ENCODE measurements around the gene PSMB7.

The PSMB7 gene

DNA sequence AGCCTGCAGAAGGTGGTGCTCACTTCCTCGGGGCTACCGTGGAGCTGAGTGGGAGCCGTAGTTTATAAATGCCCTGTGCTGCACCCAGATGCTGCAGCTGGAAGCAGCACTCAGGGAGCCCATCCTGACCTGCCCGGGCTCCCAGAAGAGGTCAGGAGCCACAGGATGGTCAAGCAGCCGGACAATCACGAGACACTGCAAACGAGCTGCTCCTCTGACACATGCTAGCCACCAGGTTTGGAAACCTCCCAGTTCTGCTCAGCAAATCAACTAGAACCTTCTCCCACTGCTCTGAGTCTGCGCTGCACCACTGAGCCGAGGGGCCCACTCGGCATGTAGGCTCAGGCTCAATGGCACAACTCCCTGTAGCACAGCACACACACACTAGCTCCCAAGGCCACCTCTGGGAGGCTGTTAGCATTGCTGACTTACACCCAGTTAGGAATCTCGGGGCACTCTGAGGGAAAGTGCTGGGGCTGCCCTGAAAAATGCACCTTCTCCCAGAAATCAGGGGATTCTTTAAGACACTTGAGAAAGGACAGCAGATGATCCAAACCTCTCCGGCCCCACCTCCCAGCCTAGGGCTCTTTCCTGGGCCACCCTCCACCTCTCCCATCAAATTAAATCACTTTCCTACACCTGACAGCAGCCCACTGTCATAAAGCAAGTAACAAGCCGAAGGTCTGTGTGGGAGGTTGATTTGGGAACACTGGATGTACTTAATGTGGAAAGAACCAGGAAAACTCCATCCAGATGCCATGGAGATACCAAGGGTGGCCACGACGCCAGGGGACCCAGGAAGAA, 59.1 kb downstream of the PSMB7 start:
- no peak for DNase-seq

DNA sequence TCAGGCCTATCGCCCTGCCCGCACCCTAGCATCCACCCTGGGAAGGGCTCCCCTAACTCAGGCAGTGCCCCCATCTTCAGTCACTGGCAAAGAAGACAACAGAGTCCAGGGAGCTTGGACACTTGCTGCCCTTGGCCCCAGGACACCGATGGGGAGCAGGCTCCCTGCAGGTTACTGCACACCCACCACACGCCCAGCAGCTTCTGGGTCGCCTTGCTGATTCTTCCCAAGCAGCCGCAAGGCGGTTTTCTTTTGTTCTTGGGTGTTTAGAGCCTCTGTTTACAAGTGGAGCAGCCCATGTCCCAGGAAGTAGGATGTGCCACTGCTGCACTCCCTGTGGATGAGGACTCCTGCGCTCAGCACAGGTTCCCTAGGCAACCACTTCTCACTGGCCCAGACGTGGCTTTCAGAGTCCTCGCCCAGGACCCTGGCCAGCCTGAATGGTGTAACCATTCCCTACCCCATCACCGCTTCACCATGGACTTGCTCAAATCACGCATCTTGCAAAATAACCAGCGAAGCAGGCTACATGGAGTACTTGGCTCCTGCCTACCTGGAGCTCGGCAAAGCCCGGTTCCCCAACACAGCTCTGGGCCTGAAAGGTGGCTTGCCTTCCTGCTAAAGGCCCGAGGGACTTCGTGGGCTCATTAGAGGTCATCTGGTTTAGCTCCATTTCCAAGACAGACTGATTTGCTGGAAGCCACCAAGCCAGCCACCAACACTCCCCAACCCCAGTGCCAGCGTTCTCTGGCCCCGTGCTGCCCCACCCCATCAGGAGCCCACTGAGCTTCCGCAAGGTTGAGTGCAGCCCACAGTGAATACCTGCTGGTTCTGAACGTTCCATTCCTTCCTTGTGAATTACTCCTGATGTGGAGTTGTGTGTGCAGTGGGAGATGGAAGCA, 60.0 kb downstream of the PSMB7 start:
- DNase-seq: no peak

DNA sequence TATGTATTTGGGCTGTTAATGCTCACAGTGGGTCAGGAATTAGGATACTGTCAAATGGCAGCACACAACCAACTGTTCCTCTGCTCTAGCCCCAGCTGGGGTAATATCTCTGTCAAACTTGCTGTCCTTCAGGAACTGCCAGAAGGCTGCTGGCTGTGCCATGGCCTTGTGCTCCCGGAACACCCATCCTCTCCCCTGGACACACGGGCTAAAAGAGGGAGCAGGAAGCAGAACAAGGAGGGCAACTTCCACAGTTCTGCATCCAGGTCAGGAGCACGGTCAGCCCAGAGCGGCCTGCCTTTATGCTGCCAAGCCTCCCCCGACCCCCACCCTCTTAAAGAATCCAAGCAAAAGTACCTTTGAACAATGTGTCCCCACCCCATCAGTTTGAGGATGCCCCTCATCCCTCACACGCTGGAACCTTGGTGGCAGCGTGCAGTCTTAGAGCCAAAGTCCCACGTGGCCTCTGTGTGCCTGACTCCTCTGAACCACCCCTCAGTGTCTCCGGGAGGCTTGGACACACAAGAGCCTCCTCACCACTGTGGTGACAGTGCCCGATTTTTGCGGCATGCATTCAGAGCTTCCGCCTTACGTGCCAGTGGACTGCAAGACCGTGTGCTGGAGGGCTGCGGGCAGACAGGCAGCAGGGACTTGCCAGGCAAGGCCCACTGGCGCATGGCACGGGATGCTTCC, 60.8 kb downstream of the PSMB7 start:
- DNase-seq: no peak

DNA sequence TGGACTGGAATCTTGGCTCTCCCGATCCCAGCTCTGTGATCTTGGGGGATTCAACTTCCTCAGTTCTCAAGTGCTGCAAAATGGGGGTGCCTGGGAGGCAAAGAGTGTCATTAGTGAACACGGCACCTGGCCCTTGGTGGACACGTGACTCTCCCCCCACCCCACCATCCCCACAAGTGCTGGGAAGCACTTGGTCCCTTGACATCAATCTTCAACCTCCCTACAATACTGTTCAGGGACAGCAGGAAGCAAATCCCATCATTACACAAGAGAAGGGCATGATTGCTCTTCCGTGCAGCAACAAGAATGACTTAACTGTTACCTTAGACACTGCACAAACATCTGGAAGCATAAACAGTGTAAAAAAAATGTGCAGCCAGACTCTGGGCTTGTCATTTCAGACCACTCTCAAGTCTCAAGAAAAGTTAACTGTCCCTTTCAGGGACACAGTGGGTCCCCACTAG, 61.4 kb downstream of the PSMB7 start:
- DNase-seq: no peak

DNA sequence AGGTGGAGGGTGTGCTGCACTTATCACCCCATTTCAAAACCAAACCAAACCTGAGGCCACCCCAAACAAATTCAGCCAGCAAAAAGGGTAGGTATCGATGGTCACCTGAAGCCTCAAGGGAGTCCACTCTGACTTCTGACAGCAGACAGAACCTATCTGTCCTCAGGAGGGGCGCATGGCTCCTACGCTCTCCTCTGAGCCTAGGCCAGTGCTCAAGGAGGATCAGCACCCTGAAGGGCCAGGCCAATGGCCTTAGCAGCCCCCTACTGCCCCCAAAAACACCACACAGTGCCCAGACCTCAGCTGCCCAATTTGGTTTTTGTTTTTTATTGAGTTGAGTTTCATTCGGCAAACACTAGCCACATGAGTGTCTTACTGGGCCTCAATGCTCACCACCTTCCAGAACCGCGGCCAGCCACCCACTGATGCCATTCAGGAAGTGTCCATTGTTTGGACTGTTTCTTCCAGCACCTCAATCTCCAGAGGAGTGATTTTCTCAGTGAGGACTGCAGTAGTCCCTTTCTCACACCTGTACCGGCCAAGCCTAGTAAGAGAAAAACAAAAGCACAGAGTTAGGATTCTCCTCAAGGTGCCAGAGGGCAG, 62.0 kb downstream of the PSMB7 start:
- no peak for DNase-seq

DNA sequence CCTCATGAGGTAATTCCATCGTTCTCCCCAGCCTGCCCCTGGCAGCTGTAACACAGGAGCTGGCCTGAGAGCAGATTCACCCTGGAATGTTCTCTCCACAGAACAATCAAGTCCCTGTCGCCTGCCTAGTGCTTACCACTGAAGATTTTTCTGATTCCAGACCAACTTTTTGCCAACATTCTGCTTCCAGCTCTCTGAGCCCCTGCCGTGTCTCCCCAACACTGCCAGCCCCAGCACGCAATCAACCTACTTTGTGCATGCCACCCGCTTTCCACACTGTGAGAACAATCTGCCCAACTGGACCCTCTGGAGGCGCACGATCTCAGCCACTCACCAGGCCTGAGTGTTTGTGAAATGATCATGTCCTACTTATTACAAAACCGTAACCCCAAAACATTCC, 62.6 kb downstream of the PSMB7 start:
- DNase-seq: no peak

DNA sequence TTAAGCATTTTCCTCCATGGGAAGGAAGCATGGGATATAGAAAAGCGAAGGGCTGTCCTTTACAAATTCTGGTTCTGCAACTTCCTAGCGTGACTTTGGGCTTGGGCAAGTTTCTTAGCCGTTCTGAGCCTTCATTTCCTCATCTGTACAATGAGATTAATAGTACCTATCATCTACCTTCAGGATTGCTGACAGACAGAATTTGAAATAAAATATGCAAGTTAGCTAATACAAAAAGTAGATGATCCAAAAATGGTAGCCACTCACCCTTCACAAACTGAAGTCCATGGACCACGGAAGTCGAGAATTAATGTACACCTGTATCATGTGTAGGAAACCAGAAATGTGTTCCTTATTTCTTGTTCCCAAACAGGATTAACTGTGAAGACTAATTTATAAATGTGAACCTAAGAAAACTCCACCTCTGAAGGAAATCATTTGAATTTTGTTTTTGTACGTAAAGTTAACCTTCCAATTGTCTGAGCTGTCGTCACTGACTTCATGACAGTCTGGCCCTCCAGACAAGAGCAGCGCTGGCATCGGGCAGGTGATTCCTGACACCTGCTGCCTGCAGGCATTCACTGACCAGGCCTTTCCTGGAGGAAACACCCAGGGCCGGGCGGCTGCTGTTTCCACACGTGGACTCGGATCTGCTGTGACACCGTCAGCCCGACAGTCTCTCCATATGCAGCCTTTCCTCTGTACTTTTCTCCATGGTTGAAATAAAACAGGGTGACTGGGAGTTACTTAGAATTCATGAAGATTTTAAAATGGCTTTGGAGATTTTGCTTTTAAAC, 63.4 kb downstream of the PSMB7 start:
- DNase-seq: no peak

DNA sequence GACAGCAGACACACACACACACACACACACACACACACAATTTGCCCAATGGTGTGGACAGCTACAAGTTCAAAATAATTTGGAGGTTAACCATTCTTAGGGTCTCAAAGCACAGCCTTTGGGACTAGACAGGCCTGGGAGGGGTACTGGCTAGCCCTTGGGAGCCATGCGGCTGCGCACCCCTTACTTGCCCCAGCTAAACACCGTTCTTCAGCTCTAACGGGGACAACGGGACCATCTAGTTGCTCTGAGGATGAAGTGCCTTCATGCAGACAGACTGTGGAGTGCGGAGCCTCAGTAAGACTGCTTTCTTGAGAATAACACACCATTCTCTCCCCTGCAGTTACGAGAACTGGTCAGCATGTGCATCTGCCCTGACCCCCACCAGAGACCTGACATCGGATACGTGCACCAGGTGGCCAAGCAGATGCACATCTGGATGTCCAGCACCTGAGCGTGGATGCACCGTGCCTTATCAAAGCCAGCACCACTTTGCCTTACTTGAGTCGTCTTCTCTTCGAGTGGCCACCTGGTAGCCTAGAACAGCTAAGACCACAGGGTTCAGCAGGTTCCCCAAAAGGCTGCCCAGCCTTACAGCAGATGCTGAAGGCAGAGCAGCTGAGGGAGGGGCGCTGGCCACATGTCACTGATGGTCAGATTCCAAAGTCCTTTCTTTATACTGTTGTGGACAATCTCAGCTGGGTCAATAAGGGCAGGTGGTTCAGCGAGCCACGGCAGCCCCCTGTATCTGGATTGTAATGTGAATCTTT, 64.6 kb downstream of the PSMB7 start:
- no peak for DNase-seq

DNA sequence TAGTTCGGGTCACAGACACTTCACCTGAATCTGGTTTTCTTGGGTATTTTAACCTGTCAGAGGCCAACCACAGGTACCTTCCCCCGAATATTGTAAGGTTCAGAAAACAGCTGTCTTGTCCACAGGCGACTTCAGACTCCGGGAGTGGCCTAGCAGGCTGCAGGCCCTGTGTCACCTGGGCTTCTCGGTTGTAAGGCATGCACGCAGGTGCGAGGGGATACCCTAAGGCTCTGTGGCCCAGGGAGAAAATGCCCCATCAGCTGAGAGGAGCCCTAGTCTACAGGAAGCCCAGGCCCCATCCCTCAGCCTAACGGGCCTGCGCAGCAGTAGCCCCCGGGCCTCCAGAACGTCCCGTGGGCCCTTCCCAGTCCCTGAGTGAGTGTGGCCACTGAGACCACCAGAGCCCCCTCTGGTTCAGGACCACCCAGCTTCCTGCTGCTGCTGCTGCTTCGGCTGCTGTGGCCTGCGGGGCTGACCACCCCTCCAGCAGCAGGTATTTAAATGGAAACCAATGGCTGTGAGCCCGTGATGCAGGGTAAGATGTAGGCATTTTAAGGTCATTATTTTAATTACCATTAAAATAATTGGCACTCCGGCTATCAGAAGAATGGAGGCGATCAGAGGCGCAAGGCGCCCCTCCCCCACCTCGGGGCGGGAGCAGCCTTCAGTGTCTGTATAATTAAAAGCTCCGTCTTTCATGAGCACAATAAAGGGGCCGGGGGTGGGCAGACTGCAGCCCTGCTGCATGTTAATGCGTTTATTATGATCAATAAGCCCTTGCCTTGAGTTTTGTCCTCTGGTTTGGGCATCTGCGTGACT, 65.4 kb downstream of the PSMB7 start:
- DNase-seq: no peak

DNA sequence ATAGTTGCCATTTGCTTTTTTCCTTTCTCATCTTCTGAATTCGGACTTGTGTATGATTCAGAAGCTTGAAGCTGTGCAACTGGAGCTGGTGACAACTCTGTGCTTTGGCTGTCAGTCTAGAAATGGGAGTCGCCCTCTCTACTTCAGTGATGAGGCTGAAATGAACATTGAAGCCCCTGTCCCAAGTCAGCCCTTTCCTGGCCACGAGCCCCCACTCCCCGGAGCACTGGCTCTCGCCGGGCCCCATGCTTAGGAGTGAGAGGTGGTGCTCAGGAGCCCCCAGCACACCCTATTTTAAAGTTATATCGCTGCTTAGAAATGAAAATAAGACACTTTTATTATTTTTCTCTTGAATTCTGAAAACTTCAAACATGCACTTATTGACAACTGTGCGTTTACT, 66.0 kb downstream of the PSMB7 start:
- DNase-seq: no peak

DNA sequence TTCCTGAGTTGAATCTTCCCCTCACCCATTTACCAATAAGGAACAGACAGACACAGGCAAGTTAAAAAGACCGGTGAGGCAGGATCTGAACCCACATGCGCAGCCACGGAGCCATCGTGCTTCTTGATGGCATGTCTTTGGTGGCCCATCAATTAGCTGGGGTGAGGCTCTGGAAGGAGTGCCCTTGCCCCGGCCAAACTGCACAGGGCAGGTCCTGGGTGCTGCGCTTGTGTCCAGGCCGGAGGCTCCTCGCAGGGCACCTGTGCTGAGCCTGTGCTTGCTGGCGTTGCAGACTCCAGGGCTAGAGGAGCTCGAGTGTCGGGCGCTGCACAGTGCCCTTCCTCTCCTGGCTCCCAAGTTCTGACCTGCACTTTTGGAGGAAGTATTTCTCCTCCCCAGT, 66.4 kb downstream of the PSMB7 start:
- DNase-seq: no peak

DNA sequence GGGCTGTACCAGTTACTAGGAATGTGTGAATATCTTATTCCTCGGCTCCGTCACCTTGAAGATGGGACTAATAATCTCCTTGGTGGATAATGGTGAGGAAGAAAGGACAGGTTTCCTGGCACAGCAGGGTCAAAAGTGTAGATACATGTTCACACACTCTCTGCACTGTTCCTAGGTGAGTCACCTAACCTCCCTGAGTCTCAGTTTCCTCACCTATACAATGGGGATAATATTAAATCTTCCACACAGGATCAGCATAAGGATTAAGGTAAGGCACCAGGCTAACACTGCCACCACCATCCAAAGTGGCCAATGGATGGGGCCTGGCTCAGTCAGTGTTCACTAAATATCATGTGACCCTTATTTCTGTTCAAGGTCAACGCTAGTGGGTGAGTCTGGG, 66.9 kb downstream of the PSMB7 start:
- no peak for DNase-seq

DNA sequence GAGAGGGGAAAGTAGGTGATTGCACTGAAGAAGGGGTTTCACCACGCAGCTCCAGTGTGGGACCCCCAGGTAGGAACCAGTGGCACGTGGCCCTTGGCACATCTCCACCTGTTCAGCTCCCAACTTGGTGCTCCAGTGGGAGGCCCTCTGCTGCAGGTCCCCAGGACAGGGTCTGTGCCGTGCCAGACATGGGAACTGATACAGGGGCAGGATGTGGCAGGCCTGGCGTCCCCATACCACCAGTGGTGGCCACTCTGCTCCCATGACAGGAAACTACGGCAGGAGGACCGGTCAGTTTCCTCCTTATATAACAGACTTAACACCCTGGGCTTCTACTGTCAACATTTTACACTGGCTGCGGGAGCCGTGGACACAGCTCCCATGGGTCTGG, 67.3 kb downstream of the PSMB7 start:
- no peak for DNase-seq

DNA sequence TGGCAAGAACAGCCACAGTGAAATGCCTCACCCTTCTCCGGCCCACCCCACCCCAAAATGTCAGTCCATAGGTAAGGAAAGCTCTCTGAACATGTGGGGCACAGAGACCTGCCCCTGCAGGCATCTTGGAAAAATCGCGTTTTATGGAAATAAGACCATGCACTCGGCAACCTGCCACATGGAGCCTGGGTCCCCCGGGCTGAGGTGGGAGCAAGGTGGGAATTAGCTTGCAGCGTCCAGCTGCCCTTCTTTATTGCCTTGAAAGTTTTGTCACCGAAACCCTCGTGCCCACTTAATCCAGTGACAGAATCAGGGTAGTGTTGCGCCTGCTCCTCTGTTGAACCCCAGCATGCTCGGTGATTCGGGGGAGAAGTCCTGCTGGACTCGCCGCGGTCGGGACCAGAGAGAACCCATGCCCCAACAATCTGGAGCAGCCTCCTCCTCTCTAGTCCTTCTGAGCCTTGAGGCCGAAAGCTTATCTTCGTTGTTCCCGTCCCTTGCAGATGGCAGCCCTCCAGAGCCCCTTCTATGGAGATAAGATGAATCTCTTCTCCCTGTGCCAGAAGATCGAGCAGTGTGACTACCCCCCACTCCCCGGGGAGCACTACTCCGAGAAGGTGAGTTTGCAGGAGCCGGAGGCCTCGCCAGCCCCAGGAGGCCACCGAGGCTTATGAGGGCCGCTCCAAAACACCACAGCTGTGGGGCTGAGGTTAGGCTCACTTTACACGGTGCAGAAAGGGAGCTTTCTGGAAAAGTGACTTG, 67.9 kb downstream of the PSMB7 start:
- DNase-seq: no peak

DNA sequence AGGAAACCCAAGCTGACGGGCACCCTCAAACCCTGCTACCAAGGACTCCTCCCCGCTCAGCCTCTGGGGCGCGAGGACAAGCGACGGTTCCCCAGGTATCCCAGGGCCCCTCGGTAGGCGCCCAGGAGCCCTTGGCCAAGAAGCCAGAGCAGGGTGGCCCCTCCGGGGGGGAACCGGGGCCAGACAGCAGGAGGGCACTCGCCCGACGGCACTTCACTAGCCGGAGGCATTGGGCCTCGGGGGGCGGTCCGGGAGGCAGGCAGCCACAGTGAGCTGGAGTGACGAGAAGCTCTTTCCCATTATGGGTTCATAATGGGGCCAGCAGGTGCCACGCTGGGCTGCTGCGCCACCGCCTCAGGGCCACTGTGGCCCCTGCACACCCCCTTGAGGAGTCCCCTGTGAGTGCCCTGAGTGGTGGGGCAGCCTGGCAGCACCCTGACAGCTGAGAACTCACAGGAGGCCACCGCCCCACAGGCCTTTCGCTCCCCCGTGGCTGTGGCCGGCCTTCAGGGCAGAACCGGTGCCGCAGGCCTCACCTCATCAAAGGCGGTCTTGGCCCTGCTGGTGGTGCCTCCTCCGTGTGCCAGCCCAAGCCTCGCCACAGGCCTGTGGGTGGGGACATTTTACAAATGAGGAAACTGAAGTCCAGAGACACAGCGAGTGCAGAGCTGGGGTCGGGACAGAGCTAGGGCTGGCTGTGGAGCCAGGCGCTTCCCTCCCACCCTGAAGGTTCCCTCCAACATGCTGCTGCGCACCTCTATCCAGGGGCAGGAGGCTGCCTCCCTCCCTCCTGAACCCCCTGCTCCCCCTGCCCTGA, 68.7 kb downstream of the PSMB7 start:
- no peak for DNase-seq

DNA sequence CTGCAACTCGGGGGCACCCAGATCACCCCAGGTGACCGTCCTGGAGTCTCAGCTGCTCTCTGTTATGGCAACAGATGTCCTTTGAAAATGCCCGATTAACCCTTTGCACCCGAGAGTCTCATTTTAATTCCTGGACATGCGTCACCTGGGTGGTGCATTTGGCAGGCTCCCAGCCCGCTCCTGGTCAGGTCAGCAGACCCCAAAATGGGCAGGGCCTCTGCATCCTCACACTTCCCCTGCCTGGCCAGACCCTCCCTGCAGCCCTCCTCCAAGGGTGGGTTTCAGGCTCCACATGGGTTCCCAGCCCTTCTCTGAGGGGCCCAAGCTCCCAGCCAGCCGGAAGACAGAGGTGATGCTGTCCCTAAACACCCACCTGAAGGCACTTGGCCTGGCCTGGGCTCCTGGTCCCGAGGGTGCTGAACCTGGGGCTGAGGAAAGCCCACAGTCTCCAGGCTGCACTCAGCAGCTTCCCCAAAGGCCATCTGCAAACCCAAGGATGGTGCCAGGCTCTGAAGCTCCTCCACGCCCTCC, 69.4 kb downstream of the PSMB7 start:
- no peak for DNase-seq

DNA sequence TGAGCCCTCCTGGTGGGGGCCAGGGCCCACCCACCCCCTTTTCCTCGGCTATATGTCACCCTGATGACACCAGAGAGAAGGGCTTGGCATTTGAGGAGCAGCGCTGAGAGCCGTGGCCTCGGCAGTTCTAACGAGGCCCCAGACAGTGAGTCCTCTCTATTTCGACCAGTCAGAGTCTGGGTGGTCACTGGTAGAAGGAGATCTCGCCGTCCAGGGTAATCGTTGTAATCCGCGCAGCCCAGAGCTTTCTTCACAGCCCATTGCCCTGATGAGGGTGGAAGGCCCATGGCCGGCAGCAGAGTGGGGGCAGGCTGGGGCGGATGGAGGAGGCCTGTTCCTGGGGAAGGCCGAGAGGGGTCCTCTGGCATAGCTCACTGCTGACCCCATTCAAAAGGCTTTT, 70.2 kb downstream of the PSMB7 start:
- no peak for DNase-seq

DNA sequence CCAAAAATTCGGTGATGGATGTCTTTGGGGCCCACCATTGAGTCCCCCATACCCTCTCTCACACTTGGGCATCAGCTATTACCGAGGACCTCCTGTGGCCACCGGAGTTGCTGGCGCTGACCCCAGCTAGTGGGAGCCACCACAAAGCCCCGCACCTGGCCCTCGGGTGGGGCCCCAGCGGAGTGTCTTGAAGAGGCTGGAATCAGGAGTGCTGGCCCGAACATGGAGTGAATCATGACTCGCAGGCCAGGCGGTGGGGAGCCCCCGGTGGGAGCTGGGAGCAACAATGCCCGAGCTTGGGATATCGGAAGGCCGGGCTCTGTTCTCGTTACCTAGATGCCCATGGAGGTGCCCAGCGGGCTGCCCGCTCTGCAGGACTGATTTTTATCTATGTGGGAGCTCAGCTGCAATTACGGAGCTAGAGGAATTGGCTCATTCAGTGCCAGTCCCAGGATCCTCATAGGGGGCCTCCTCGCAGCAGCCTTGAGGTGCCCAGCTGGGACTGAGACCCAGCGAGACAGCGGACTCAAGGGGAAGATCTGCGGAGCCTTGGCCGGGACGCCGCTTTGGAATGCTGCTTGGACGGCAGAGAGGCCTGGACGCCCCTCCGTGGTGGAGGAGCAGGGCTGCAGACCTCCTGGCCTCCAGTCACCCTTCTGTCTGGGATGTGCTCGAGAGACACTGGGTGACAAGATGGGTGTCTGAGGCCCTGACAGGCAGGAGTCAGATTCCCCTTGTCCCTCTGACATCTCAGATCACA, 70.8 kb downstream of the PSMB7 start:
- DNase-seq: no peak
